ENCODE data around the gene AKR1C8. TPM values are rescaled to one million over a fixed set of nuclear protein-coding genes. Genes with fewer than 3 reads are reported as not detected.
"Not testable (repeated sequence)": the region's sequence is repeated elsewhere in the genome, so short reads cannot be mapped to it uniquely, and the experiment has no call there.

The AKR1C8 gene
- total RNA-seq (2014; rRNA removed; shearing (Covaris generic)) = 0.08 and 0.12 TPM in 2 replicates

GRCh38 chr10:5184987-5185775 lies at the start of gene AKR1C8:
Gene AKR1C8 (minus strand): TSS chr10:5185150. CDS start chr10:5185104, 46 bp downstream.
- DNase-seq (ENCODE audit: low spot score) = no peak

- DNase-seq (ENCODE audit: low spot score) = peak; percentile 39
Observed at GRCh38 chr10:5234106-5234860, 49.3 kb upstream of the AKR1C8 start.

- no peak for DNase-seq (ENCODE audit: low spot score)
Observed at GRCh38 chr10:5233324-5233723, 48.4 kb upstream of the AKR1C8 start.

- DNase-seq (ENCODE audit: low spot score) = no peak
Observed at GRCh38 chr10:5229019-5229418, 44.1 kb upstream of the AKR1C8 start.

- DNase-seq (ENCODE audit: low spot score) = not testable (repeated sequence)
Observed at GRCh38 chr10:5222942-5223341, 38.0 kb upstream of the AKR1C8 start.

- no peak for DNase-seq (ENCODE audit: low spot score)
Observed at GRCh38 chr10:5219262-5219661, 34.3 kb upstream of the AKR1C8 start.

GRCh38 chr10:5216801-5217200 lies 31.9 kb upstream of the AKR1C8 start:
- DNase-seq (ENCODE audit: low spot score) = no peak

- no peak for DNase-seq (ENCODE audit: low spot score)
Observed at GRCh38 chr10:5211696-5212536, 27.0 kb upstream of the AKR1C8 start.

- DNase-seq (ENCODE audit: low spot score) = not testable (repeated sequence)
Observed at GRCh38 chr10:5210261-5210660, 25.3 kb upstream of the AKR1C8 start.

- not testable (repeated sequence) for DNase-seq (ENCODE audit: low spot score)
Observed at GRCh38 chr10:5209776-5210175, 24.8 kb upstream of the AKR1C8 start.

GRCh38 chr10:5206799-5207198 lies 21.8 kb upstream of the AKR1C8 start:
- DNase-seq (ENCODE audit: low spot score) = no peak

GRCh38 chr10:5199398-5199797 lies 14.4 kb upstream of the AKR1C8 start:
- DNase-seq (ENCODE audit: low spot score) = no peak

GRCh38 chr10:5198386-5198785 lies 13.4 kb upstream of the AKR1C8 start:
- no peak for DNase-seq (ENCODE audit: low spot score)

- no peak for DNase-seq (ENCODE audit: low spot score)
Observed at GRCh38 chr10:5196702-5197113, 11.8 kb upstream of the AKR1C8 start, which contains the start of gene AKR1C4. Gene AKR1C4 (plus strand): TSS chr10:5196837. CDS start chr10:5196868, 31 bp downstream.

GRCh38 chr10:5195727-5196374 lies 10.9 kb upstream of the AKR1C8 start:
- no peak for DNase-seq (ENCODE audit: low spot score)

GRCh38 chr10:5194431-5194830 lies 9.5 kb upstream of the AKR1C8 start:
- no peak for DNase-seq (ENCODE audit: low spot score)

GRCh38 chr10:5188358-5188757 lies 3.4 kb upstream of the AKR1C8 start:
- no peak for DNase-seq (ENCODE audit: low spot score)

GRCh38 chr10:5187867-5188266 lies 2.9 kb upstream of the AKR1C8 start:
- DNase-seq (ENCODE audit: low spot score) = no peak

GRCh38 chr10:5183923-5184322 lies 1.0 kb downstream of the AKR1C8 start:
- no peak for DNase-seq (ENCODE audit: low spot score)

- not testable (repeated sequence) for DNase-seq (ENCODE audit: low spot score)
Observed at GRCh38 chr10:5180503-5180902, 4.4 kb downstream of the AKR1C8 start.

- DNase-seq (ENCODE audit: low spot score) = not testable (repeated sequence)
Observed at GRCh38 chr10:5175581-5175980, 9.4 kb downstream of the AKR1C8 start.

All from H4 (cell line).